Measurements from ENCODE around the gene MXD4. TPM values are rescaled to one million over a fixed set of nuclear protein-coding genes. Genes with fewer than 3 reads are reported as not detected.

MXD4 gene
- total RNA-seq, 1 experiment from 2014 or later = 22.0 TPM

GRCh38 chr4:2245787-2246275 lies 16.1 kb downstream of the MXD4 start (continued):
- TF ChIP-seq RAD21 (IDR thresholded peaks at IDR 0.05; ENCODE audit: low read depth) (no peak), ZNF274 (IDR thresholded peaks at IDR 0.05; ENCODE audit: low read depth, low read length) (no peak), EZH2 (IDR thresholded peaks at IDR 0.05) (no peak)

GRCh38 chr4:2245057-2245786 lies 16.7 kb downstream of the MXD4 start:
- ATAC-seq = no peak
- RAD21 ChIA-PET (ENCODE audit: low non-redundant PET in 1 of 2, low total read pairs in 2 of 2, uncharacterized antibody in 2 of 2, unreplicated experiment in 2 of 2) = no interaction called here
- Histone ChIP-seq H3K4me2 (ENCODE audit: low read length) (no peak overlapping the region), H3K9me2 (ENCODE audit: insufficient read depth) (no peaks in the 10 kb centered on the region), H3K79me2 (ENCODE audit: insufficient read depth, low read length) (peaks cover 15% of the 10 kb centered on the region), H3K4me3 (replicated peaks in 1 of 2; ENCODE audit: low read depth in 1 of 2, low read length in 2 of 2) (no peak overlapping the region), H3K9ac (ENCODE audit: low read length) (no peak overlapping the region), H3K27me3 (ENCODE audit: insufficient read depth, low read length) (no peaks in the 10 kb centered on the region), H3K36me3 (ENCODE audit: control insufficient read depth in 1 of 2, insufficient read depth in 2 of 2, low read length in 2 of 2) (peaks cover 0 to under 1% of the 10 kb centered on the region in 2 experiments; a peak in 1 of 4 replicates), H2AFZ (ENCODE audit: low read depth, low read length, poor library complexity, severe bottlenecking) (no peak overlapping the region), H3K9me3 (ENCODE audit: control insufficient read depth in 1 of 2, insufficient read depth in 1 of 2, low read depth in 1 of 2, low read length in 2 of 2) (no peaks in the 10 kb centered on the region), H3K27ac (ENCODE audit: low read depth, low read length) (no peak overlapping the region), H3K4me1 (ENCODE audit: control insufficient read depth in 1 of 2, insufficient read depth in 2 of 2, low read length in 2 of 2) (peaks cover 7 to 27% of the 10 kb centered on the region in 2 experiments; a peak in 3 of 4 replicates), H4K20me1 (ENCODE audit: insufficient read depth) (peaks cover 13% of the 10 kb centered on the region; the same call in 1 of the 2 replicates)
- intact Hi-C loops (cut with micrococcal nuclease) = no loop called here
- TF ChIP-seq YY1 (IDR thresholded peaks at IDR 0.05; ENCODE audit: extremely low read depth, insufficient replicate concordance, low read depth, low read length) = no peak
- no peak for TF ChIP-seq REST (IDR thresholded peaks at IDR 0.05; ENCODE audit: low read depth)
- no peak for TF ChIP-seq TCF7L2 (IDR thresholded peaks at IDR 0.05; ENCODE audit: borderline replicate concordance, extremely low read depth, insufficient read depth, insufficient read length)
- no peak for TF ChIP-seq SIN3A (IDR thresholded peaks at IDR 0.05; ENCODE audit: low read depth)
- no peak for TF ChIP-seq POLR2AphosphoS5 (IDR thresholded peaks at IDR 0.05; ENCODE audit: low read depth, low read length)
- TF ChIP-seq EZH2phosphoT487 (IDR thresholded peaks at IDR 0.05; ENCODE audit: borderline replicate concordance) = no peak
- TF ChIP-seq ELF1 (IDR thresholded peaks at IDR 0.05; ENCODE audit: borderline replicate concordance, low read depth) = no peak
- no peak for TF ChIP-seq RAD21 (IDR thresholded peaks at IDR 0.05; ENCODE audit: low read depth)
- no peak for TF ChIP-seq ATF3 (IDR thresholded peaks at IDR 0.05)
- no TSS peak for BruUV-seq (replicated peaks)
- no peak for DNase-seq (ENCODE audit: low read depth, low spot score)
- POLR2A ChIA-PET = no interaction called here
- CTCF ChIA-PET = no interaction called here
